ENCODE results near the gene POTEJ. TPM values are rescaled to one million over a fixed set of nuclear protein-coding genes. Genes with fewer than 3 reads are reported as not detected.

Gene POTEJ
- total RNA-seq, 2 donors from 2014 or later, result 0.17 TPM; not detected in 1

Other genes starting within 250 kb of the POTEJ start
- under 1 TPM; 0.10 to 0.11 TPM for gene POTEI, start 102.1 kb upstream of the POTEJ start, total RNA-seq
- gene CFC1B, start 90.2 kb upstream of the POTEJ start, total RNA-seq, result 1 to 10 TPM in 1 of 2 donors, not detected in 1; 1.2 TPM
- gene CFC1, start 11.9 kb upstream of the POTEJ start, total RNA-seq, result under 1 TPM in 1 of 2 donors, not detected in 1; 0.44 TPM
- gene GPR148, start 117.6 kb downstream of the POTEJ start, total RNA-seq, result not detected
- gene AMER3, start 144.1 kb downstream of the POTEJ start, total RNA-seq, result under 1 TPM; 0.27 to 0.56 TPM
- gene ARHGEF4, start 225.5 kb downstream of the POTEJ start, total RNA-seq, result 1 to 10 TPM; 1.6 to 2.6 TPM